Measurements from ENCODE around the gene PTTG1IP.

GRCh38 chr21:44828362-44829056, 45.0 kb downstream of the PTTG1IP start:
- TF ChIP-seq POLR2A (IDR thresholded peaks at IDR 0.05) (no peak), EP300 (IDR thresholded peaks at IDR 0.05) (no peak)

Measured in tibial nerve (tissue), 3 donors.